D341Med (cell line): ENCODE measurements around the gene PRODH.
"Not testable (repeated sequence)": the region's sequence is repeated elsewhere in the genome, so short reads cannot be mapped to it uniquely, and the experiment has no call there.

Experiments
- DNase-seq: peaks from one replicate; pipeline ENCODE4 v3.0.0; 2012; ENCODE audit warnings: low spot score

Gene PRODH

DNA sequence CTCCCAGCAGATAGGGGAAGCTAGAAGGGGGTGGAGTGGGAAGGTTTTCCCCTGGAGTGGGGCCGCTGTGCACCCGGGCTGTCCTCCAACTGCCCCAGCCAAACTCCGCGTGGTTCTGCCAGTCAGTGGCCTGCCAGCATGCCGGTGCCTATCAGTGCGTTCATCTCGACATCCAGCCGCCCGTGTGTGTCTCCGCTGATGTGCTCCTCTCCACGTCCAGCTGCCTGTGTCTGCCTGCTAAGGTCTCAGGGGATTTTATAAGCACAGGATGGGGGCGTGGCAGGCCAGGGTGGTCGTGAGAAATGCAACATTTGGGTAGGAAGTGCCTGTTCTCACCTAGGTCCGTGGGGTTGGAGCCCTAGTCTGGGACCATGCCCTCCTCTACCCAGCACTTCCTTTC lies 17.0 kb upstream of the PRODH start:
- DNase-seq = not testable (repeated sequence)

DNA sequence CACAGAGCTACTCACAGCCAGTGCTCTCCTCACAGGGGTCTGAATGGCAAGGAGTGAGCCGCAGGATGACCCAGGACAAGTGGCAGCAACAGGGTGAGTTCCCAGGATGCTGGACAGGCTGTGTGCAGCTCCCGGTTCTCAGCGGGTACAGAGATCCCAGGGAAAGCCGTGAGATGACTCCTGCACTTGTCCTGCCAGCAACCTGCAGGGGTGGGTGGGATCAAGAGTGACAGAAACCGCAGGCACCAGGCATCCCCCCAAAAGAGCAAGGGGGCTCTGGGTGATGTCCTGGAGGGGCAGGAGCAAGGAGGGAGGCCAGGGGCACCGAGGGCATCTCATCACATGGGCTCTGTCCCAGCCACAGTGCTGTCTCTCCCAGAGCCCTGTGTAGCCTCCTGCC lies 15.9 kb upstream of the PRODH start:
- no peak for DNase-seq

DNA sequence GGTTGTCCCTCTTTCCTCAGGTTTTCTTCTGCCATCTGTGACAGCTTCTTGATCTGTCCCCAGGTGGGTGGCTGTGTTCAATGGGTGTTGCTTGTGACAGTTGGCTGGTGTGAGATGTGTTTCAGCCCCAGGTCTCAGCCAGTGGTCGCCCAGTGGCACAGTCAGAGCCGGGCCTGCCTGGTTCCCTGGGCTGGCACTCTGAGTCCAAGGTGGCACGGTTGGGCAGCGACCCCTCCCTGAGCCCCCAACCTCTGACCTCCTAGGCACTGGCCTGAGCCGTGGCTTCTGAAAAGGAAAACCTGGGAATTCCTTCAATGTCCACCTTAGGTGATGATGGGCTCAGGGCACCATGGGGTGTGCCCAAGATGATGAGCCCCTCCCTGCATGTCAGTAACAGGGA lies 14.0 kb upstream of the PRODH start:
- DNase-seq = no peak

DNA sequence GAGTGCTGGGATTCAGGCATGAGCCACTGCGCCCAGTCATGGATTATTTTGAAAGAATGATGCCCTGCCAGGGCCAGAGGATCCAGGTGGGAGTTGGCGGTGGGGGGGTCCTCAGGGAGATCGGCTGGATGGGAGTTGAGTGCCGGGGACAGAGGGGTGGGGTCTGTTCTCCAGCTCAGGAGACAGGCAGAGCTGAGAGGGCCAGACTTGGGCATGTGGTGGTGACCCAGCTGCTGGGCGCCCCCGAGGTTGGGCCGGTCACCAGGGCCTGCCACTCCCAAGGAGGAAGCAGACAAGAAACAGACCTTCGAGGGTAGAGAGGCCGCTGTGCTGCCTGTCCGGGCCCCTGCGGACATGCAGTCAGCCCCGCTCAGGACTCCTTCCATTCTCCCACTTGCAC lies 11.8 kb upstream of the PRODH start:
- DNase-seq = no peak

DNA sequence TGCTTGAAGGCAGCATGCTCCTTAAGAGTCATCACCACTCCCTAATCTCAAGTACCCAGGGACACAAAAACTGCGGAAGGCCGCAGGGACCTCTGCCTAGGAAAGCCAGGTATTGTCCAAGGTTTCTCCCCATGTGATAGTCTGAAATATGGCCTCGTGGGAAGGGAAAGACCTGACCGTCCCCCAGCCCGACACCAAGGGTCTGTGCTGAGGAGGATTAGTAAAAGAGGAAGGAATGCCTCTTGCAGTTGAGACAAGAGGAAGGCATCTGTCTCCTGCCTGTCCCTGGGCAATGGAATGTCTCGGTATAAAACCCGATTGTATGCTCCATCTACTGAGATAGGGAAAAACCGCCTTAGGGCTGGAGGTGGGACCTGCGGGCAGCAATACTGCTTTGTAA lies 11.0 kb upstream of the PRODH start:
- DNase-seq = not testable (repeated sequence)

DNA sequence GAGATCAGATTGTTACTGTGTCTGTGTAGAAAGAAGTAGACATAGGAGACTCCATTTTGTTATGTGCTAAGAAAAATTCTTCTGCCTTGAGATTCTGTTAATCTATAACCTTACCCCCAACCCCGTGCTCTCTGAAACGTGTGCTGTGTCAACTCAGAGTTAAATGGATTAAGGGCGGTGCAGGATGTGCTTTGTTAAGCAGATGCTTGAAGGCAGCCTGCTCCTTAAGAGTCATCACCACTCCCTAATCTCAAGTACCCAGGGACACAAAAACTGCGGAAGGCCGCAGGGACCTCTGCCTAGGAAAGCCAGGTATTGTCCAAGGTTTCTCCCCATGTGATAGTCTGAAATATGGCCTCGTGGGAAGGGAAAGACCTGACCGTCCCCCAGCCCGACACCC lies 2.6 kb upstream of the PRODH start:
- not testable (repeated sequence) for DNase-seq

DNA sequence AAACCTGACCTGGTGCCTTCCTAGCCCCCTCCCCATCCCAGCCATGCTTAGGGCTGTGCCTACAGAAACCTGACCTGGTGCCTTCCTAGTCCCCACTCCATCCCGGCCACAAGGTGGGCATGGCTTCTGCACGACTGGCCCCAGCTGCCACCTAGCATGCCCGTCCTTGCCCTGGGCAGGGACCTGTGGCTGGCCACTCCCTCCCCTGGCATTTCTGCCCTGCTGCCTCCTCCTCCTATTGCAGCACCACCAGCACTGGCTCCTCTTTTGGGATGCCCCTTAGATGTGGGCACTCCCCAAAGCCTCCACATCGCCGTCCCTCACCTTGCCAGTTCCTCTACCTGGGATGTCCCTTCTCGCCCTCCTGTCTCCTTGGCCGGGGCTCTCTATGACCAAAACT lies 1.4 kb downstream of the PRODH start:
- DNase-seq = not testable (repeated sequence)

DNA sequence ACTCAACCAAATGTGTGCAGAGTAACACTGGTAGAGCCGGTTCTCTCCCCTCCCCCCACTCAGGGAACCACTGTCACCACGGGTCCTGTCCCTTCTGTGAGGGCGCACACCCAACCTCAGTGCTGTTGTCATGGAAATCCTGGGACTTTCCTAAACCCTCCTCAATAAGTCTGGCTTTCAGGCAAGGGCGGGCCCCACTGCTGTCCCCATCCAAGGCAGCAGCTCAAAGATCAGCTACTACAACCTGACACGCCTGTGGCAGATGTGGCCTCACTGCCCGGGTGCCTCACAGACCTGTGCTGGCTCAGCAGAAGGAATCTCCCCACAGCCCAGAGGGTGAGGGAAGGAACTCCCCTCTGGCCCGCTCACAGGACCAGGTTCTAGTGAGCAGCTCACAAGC lies 2.2 kb downstream of the PRODH start:
- DNase-seq = no peak

DNA sequence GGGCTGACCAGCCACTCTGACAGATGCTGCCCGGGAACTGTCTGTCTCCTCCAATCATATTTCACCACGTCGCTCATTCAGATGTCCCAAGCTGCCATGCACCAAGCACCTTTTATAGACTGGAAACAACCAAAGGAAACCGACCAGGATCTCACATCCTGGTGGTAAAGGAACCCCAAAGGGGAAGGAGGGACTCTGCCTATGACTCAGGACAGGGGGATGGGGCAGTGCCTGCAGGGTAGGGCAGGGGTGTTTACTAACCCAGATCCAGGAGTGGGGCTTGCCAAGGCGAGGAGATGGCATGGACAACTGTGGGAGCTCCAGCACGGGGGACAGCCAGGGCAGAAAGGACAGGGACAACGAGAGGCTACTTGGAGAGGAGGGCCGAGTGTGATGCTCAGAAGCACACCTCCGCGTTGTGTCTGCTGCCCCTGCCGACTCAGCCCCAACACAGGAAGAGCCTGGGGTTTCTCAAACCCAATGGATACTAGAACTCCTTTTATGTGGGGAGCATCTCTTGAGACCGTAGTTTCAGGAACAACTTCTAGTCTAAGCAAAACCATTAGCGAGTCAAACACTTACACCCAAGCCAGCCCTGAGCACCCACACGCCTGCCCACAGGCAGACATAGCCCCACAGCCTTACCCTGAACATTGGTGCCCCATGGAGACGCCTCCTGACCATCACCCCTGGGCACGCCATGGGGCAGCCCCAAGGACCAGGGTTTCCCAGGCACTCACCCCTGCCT lies 4.0 kb downstream of the PRODH start:
- no peak for DNase-seq

DNA sequence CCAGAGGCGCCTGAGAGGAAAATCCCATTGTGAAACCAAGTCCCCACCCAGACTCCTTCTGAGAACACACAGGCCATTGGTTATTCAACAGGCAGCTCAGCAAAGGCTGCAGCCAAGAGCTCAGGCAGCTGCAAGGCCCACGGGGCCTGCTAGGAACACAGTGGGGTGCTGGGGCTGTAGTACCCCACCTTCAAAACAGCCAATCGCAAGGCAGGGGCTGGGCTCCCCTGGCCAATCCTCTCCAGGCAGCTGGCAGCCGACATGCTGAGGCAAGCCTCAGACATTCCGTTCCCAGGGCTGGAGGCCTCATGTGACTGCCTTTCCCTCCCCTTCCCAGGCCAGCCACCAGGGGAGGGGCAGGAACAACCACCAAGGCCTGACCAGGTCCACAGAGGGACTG lies 6.6 kb downstream of the PRODH start:
- DNase-seq = no peak

DNA sequence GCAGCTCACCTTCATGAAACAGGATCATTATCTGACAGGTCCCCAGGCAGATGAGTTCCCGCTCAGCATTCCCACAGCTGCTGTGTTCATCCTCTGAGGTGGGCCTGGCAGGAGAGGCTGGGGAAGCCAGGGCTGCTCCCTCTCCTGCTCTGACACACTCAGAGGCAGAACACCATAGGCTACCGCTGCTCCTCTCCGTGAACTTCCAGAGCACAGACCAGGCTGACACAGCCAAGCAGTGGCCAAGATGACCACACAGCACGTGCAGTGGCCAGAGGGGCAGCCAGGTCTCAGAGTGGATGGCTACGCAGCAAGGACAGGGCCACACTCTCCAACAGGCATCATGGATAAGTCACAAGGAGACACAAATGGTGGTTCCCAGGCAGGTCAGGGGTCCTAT lies 8.5 kb downstream of the PRODH start:
- no peak for DNase-seq

DNA sequence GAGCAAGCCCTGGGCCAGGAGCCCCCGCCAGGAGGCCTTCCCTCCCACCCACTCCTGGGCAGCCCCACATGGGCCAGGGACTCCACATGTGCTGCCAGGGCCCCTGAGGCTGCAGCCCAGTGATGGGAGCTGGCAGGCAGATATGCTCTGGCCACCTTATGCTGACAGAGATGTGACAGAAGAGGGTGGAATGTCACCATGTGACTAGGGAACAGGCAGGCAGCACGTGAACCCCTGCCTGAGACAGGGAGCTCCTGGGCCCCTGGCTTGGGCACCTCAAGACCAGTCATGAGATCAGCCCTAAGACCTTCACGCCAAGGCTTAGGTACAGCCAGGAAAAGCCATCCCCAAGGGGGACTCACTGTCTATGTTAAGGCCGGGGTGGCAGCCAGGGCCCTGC lies 9.1 kb downstream of the PRODH start:
- no peak for DNase-seq

DNA sequence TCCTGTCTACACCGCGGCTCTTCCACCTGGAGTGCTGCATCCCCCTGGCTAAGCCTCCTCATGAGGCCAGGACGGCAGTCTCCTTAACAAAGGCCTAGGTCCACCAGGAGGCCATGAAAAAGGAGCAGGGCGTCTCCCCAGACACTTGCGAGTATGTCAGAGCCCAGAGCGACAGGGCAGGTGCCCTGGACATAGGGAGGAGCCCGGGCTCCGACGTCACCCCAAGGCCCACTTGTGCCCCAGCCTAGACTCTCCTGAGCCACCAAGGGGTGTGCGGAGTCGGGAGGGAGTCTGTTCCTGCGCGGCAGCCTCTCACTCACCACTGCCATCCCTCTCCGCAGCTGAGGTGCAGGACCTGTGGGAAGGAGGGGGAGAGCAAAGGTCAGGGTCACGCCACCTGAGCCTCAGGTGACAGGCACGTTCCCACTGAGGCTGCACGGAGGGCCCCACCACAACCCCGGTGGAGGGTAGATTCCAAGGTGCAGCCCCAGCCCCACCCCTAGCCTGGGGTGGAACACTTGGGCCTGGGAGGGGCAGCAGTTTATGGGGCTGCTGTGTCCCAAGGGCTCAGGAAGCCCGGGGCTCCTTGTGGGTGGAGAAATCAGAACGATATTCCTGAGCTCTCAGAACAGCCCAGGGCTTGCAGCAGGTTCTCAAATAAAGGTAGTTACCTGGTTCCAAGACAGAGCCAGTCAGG lies 10.6 kb downstream of the PRODH start:
- DNase-seq = no peak

DNA sequence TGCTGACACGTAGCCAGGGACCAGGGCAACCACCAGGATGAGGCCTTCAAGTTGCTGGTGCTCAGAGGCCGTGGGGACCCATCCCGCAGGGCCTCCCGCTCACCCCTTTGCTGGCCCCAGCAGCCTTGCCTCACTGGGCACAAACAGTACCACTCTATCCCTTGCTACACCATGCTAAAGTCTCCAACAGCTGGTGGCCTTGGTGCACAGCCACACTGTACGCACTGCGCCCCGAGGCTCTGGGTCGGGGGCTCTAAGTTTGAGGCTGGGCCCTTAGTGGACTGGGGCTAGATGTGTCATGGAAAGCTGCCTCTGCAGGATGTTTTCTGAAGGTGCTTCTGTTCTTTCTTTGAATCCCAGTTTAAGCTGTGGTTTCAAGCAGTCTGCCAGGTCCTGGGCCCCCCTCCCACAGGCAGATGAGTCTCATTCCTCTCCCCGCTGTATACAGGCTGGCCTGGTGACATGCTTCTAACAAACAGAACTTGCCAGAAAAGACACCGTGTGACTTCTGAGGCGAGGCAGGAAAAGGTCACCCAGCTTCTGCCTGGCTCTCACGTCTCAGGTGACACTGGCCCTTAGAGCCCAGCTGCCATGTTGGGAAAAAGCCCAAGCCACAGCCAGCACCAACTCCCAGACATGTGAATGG lies 15.7 kb downstream of the PRODH start:
- DNase-seq = not testable (repeated sequence)

DNA sequence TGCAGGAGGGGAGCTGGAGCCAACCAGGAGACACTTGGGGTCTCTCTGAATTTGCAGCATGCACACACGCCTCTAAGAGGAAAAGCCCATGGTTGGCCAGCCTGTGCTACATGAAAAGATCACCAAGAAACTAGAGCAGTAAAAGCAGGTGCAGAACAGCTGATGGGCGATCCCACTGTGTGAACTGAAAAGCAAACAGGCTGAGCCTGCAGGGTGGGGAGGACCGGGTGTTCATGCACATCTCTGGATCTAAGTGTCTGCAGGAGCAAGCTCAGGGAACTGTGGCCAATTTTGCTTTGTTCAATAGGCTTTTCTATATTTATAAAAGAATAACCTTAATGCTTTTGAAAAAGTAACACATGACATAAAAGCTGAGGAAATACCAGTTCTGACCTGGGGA lies 18.3 kb downstream of the PRODH start:
- DNase-seq = not testable (repeated sequence)

DNA sequence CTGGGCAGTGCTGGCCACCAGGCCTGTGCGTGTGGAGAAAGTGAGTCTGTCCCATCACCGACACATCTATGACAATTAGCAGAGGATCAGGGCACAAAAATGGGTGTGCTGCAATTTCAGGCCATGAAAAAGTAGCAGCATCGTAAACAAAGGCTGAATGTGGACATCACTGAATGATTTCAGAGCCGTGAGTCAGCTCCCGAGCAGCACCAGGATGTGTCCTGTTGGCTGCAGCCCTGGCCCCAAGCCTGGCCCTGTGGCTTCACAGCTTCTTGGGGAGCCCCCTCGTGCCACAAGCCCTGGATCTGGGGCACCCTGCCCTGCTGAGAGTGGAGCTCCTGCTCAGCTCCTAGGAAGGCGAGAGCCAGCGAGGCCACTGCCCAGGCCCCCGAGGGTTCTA lies 20.5 kb downstream of the PRODH start:
- DNase-seq = not testable (repeated sequence)

DNA sequence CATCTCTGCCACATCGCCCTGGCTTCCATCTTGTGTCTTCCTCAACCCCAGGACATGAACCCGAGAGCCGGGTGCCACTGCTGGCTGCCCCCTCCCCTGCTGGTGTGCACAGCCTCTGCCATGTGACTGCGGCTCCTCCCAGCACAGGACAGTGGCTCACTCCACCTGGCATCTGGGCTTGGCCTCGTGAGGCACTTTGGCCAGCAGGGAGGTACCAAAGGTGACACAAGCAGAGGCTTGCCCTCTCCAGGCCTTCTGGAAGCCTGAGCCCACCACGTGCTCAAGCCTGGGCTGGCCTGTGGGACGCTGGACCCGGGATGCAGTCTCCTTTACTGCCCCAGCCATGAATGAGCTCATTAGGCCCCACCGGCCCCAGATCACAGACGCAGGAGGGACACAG lies 21.5 kb downstream of the PRODH start:
- DNase-seq = not testable (repeated sequence)

DNA sequence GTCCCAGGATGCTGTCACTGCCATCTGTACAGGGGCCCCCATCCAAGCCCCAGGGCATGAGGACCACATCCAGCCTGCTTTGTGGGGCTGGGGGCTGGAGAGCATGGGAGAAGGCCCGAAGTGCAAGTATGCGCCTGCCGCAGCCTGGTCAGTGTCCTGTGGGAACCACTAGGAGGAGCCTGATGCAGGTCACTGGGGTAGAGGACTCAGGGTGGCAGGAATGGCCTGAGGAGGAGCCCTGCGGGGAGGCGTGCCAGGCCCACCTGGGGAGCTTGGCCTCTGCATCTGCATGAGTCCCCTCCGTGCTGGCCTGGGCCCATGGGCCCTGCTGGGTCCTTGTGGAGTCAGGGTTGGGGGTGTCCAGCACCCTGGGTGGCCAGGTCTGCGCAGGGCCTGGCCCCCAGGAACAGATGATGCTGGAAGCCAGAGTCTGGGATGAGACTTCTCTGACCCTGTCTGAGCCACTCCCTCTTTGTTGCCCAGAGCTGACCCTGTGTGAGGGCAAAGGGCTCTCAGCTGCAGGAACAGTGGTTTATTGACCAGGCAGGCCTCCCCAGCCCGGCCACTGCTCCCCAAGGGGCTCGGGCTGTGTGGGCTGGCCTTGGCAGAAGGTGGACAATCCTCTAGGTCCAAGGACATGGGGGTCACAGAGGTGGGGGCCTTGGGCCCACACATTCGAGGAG lies 23.7 kb downstream of the PRODH start:
- DNase-seq = not testable (repeated sequence)

DNA sequence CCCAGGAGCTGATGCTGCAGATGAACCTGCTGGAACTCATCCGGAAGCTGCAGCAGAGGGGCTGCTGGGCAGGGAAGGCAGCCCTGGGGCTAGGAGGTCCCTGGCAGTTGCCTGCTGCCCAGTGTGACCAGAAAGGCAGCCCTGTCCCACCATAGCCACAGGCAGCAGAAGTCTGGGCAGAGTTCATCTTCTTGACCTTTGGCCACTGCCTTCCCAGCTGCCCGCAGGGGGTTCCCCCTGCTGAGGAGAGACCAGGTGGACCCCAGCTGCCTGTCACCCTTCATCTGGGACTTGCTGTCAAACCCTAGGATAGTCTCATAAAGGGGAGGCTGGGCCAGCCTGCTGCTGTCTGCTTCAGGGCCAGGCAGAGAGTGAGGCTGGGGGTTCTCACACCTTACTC lies 24.6 kb downstream of the PRODH start:
- not testable (repeated sequence) for DNase-seq

DNA sequence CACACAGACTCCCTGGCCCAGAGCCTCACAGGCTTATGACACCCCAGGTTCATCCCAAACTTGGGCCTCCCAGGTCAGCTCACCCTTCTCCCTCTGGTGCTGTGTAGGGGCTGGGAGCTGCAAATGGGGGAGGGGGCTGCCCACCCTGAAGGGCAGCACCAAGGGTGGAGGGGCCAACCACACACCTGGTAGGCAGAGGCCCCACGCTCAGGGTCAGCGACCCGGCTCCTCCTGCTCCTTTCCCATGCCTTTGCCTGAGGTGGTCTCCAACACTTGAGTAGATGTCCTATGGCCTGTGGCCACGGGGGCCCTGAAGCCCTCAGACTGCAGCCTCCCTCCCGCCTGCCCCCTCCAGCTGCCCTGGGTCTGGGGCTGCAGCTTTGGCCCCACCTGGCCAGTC lies 26.5 kb downstream of the PRODH start:
- DNase-seq = no peak

DNA sequence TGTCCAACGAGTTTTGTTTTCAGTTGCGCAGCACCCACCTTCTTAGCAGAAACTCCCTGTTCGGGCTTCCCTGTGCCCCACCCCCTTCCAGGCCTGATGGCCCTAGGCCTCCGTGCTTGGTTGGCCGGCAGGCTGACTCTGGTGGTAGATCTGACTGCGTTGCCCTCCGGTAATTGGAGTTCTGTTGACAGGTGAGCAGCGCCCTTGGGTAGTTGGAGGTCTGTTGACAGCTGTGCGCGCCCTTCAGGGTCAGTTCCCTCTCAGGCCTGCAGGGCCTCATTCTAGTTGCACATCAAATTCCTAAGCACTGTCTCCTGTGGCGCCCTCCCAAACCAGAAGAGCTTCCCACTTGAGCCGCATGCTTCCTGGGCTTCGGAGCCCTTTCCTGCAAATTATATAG lies 29.2 kb downstream of the PRODH start:
- DNase-seq = no peak

DNA sequence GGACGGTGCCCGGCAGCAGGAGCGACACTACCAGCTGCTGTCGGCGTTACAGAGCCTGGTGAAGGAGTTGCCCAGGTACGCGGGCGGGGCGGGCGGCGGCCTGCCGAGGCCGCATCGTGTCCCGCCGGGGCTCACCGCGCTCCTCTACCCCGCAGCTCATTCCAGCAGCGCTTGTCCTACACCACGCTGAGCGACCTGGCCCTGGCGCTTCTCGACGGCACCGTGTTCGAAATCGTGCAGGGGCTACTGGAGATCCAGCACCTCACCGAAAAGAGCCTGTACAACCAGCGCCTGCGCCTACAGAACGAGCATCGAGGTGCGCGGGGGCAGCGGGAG lies 29.7 kb downstream of the PRODH start:
- DNase-seq = not testable (repeated sequence)
